Umbilical cord (tissue), 2 donors: ENCODE data around the gene PRKG2. TPM values are rescaled to one million over a fixed set of nuclear protein-coding genes. Genes with fewer than 3 reads are reported as not detected.
"Not testable (repeated sequence)": the region's sequence is repeated elsewhere in the genome, so short reads cannot be mapped to it uniquely, and the experiment has no call there.

Source experiments
- DNase-seq: peaks from one replicate; pipeline ENCODE4 v3.0.0-alpha.2; 2015; ENCODE audit warnings: low spot score
- total RNA-seq: library from RNA; depleted of rRNA; stranded (reverse); fragments of >200 nt; gene quantifications from one replicate; pipeline ENCODE4 v1.2.3, GENCODE V29; 2014; ENCODE audit warnings: low replicate concordance; ENCODE audit not compliant: insufficient read depth

Gene PRKG2
- 0.96 TPM for total RNA-seq

- no peak for DNase-seq
These were observed at the start of gene PRKG2 for GRCh38 chr4:81214881-81215868. Gene PRKG2 (minus strand): TSS chr4:81215222. CDS start chr4:81205047, 10,175 bp downstream.

- no peak for DNase-seq
These were observed 45.5 kb upstream of the PRKG2 start for GRCh38 chr4:81260443-81261101.

- DNase-seq: no peak
These were observed 44.0 kb upstream of the PRKG2 start for GRCh38 chr4:81258841-81259550.

GRCh38 chr4:81257816-81258215 is 42.8 kb upstream of the PRKG2 start:
- no peak for DNase-seq

- no peak for DNase-seq
These were observed 42.0 kb upstream of the PRKG2 start for GRCh38 chr4:81257021-81257420.

- DNase-seq: no peak
These were observed 41.3 kb upstream of the PRKG2 start for GRCh38 chr4:81256059-81256970.

- DNase-seq: no peak
These were observed 40.5 kb upstream of the PRKG2 start for GRCh38 chr4:81255524-81255923.

GRCh38 chr4:81250430-81250829 is 35.4 kb upstream of the PRKG2 start:
- no peak for DNase-seq

- DNase-seq: no peak
These were observed 30.4 kb upstream of the PRKG2 start for GRCh38 chr4:81245218-81246009.

- DNase-seq: no peak
These were observed 22.8 kb upstream of the PRKG2 start for GRCh38 chr4:81237791-81238190.

GRCh38 chr4:81235982-81236749 is 21.1 kb upstream of the PRKG2 start:
- DNase-seq: no peak

GRCh38 chr4:81227968-81228367 is 12.9 kb upstream of the PRKG2 start:
- DNase-seq: no peak

- DNase-seq: no peak
These were observed 12.1 kb upstream of the PRKG2 start for GRCh38 chr4:81227138-81227537.

GRCh38 chr4:81225252-81225651 is 10.2 kb upstream of the PRKG2 start:
- no peak for DNase-seq

- DNase-seq: not testable (repeated sequence)
These were observed 7.1 kb upstream of the PRKG2 start for GRCh38 chr4:81222082-81222472.

GRCh38 chr4:81221303-81222081 is 6.5 kb upstream of the PRKG2 start:
- no peak for DNase-seq

GRCh38 chr4:81220271-81220670 is 5.2 kb upstream of the PRKG2 start:
- DNase-seq: no peak

GRCh38 chr4:81218206-81218605 is 3.2 kb upstream of the PRKG2 start:
- DNase-seq: no peak

GRCh38 chr4:81217779-81218178 is 2.8 kb upstream of the PRKG2 start:
- DNase-seq: no peak
